HL-60 (cell line): Measurements from ENCODE around the gene CNTNAP2.

Experiments
- POLR2AphosphoS5 ChIP-seq: IDR thresholded peaks from 2 replicates; pipeline ENCODE4 v1.6.1; 2012; ENCODE audit warnings: low read depth
- TF ChIP-seq, protein P1 (sequence below): IDR thresholded peaks from one replicate; pipeline ENCODE4 v1.5.1; 2011; ENCODE audit warnings: low read length, control low read depth, inconsistent platforms; ENCODE audit not compliant: insufficient read depth
- TF ChIP-seq, protein P2 (sequence below): IDR thresholded peaks from 2 replicates; pipeline ENCODE4 v1.6.1; 2012; ENCODE audit warnings: low read depth; ENCODE audit not compliant: insufficient replicate concordance

DNA sequence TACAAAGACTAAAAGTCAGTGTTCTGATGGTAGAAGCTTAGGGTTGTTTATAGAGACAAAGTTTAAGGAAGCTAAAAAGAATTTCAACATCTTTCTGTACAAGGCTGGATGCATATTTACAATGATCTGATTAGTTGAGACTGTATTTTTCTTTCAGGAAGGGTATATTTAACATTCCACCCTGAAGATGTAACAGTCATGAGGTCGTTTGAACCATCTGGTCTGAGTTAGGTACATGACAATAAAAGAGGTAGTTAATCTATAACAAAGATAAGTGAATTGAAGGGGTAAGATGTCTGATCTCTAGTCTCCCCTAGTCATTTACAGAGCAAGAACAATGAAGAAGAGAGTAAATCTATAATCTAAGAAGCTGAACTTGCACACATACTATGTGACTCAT lies 821.2 kb downstream of the CNTNAP2 start:
- TF ChIP-seq, protein P1, sequence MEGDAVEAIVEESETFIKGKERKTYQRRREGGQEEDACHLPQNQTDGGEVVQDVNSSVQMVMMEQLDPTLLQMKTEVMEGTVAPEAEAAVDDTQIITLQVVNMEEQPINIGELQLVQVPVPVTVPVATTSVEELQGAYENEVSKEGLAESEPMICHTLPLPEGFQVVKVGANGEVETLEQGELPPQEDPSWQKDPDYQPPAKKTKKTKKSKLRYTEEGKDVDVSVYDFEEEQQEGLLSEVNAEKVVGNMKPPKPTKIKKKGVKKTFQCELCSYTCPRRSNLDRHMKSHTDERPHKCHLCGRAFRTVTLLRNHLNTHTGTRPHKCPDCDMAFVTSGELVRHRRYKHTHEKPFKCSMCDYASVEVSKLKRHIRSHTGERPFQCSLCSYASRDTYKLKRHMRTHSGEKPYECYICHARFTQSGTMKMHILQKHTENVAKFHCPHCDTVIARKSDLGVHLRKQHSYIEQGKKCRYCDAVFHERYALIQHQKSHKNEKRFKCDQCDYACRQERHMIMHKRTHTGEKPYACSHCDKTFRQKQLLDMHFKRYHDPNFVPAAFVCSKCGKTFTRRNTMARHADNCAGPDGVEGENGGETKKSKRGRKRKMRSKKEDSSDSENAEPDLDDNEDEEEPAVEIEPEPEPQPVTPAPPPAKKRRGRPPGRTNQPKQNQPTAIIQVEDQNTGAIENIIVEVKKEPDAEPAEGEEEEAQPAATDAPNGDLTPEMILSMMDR: no peak
- TF ChIP-seq, protein P2, sequence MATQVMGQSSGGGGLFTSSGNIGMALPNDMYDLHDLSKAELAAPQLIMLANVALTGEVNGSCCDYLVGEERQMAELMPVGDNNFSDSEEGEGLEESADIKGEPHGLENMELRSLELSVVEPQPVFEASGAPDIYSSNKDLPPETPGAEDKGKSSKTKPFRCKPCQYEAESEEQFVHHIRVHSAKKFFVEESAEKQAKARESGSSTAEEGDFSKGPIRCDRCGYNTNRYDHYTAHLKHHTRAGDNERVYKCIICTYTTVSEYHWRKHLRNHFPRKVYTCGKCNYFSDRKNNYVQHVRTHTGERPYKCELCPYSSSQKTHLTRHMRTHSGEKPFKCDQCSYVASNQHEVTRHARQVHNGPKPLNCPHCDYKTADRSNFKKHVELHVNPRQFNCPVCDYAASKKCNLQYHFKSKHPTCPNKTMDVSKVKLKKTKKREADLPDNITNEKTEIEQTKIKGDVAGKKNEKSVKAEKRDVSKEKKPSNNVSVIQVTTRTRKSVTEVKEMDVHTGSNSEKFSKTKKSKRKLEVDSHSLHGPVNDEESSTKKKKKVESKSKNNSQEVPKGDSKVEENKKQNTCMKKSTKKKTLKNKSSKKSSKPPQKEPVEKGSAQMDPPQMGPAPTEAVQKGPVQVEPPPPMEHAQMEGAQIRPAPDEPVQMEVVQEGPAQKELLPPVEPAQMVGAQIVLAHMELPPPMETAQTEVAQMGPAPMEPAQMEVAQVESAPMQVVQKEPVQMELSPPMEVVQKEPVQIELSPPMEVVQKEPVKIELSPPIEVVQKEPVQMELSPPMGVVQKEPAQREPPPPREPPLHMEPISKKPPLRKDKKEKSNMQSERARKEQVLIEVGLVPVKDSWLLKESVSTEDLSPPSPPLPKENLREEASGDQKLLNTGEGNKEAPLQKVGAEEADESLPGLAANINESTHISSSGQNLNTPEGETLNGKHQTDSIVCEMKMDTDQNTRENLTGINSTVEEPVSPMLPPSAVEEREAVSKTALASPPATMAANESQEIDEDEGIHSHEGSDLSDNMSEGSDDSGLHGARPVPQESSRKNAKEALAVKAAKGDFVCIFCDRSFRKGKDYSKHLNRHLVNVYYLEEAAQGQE: no peak
- TF ChIP-seq POLR2AphosphoS5: no peak
